A673 (cell line): Measurements from ENCODE around the gene DTYMK. TPM values are rescaled to one million over a fixed set of nuclear protein-coding genes. Genes with fewer than 3 reads are reported as not detected.

ENCODE experiments used
- BruUV-seq: library from RNA; stranded (reverse); fragments of 400-500 nt; replicated peaks from 2 replicates; lab custom pipeline; 2021; lab: Mats Ljungman, UMichigan
- CTCF ChIA-PET: fragments of 300-600 bp; sonication (Branson Sonifier 250); formaldehyde crosslinking; loops from one replicate; lab custom pipeline; 2022; ENCODE audit warnings: antibody characterized with exemption; lab: Charles Lee
- POLR2A ChIA-PET: fragments of 300-600 bp; sonication (Branson Sonifier 250); formaldehyde crosslinking; loops from one replicate; lab custom pipeline; 2022; ENCODE audit warnings: antibody characterized with exemption; ENCODE audit not compliant: low non-redundant PET; lab: Charles Lee
- DNase-seq: peaks from one replicate; pipeline ENCODE4 v3.0.0-alpha.2; 2015; ENCODE audit warnings: low spot score
- H3K27ac ChIP-seq: fragments of 200-600 bp; sonication (generic); 2 replicates; pipeline ENCODE4 v1.5.1; 2016; ENCODE audit warnings: mixed run types, low read depth, mild to moderate bottlenecking, mixed read lengths, antibody characterized with exemption, low read length; ENCODE audit not compliant: poor library complexity, severe bottlenecking
- H3K27me3 ChIP-seq: fragments of 200-600 bp; sonication (generic); replicated peaks from 2 replicates; pipeline ENCODE4 v1.6.1; 2017; ENCODE audit warnings: mixed run types, low read depth, mild to moderate bottlenecking, mixed read lengths, antibody characterized with exemption, low read length; ENCODE audit not compliant: insufficient read depth, poor library complexity
- H3K36me3 ChIP-seq: fragments of 200-600 bp; sonication (generic); 2 replicates; pipeline ENCODE4 v1.6.1; 2016; ENCODE audit warnings: mixed run types, mild to moderate bottlenecking, mixed read lengths, antibody characterized with exemption, low read length; ENCODE audit not compliant: insufficient read depth, poor library complexity, severe bottlenecking
- H3K4me1 ChIP-seq: fragments of 200-600 bp; sonication (generic); 2 replicates; pipeline ENCODE4 v1.6.1; 2017; ENCODE audit warnings: mixed run types, mild to moderate bottlenecking, mixed read lengths, antibody characterized with exemption, low read length; ENCODE audit not compliant: insufficient read depth, poor library complexity, severe bottlenecking
- H3K4me3 ChIP-seq: fragments of 200-600 bp; sonication (generic); 2 replicates; pipeline ENCODE4 v1.5.1; 2016; ENCODE audit warnings: low read depth, mixed run types, mild to moderate bottlenecking, mixed read lengths, low read length; ENCODE audit not compliant: poor library complexity, severe bottlenecking
- H3K9me3 ChIP-seq: fragments of 200-600 bp; sonication (generic); 2 replicates; pipeline ENCODE4 v1.6.1; 2016; ENCODE audit warnings: mixed run types, low read depth, mild to moderate bottlenecking, mixed read lengths, antibody characterized with exemption, low read length; ENCODE audit not compliant: poor library complexity, severe bottlenecking
- EZH2 ChIP-seq: fragments of 200-600 bp; sonication (generic); IDR thresholded peaks from 2 replicates; pipeline ENCODE4 v1.6.1; 2017; ENCODE audit warnings: borderline replicate concordance, low read depth, mild to moderate bottlenecking, mixed read lengths, antibody characterized with exemption, low read length; ENCODE audit not compliant: poor library complexity, severe bottlenecking
- intact Hi-C: fragments of 100-400 bp; cut with micrococcal nuclease; formaldehyde crosslinking; loops from one replicate; pipeline ENCODE4 v1.10.0; 2022; ENCODE audit not compliant: unreplicated experiment
- total RNA-seq: library from RNA; stranded (reverse); gene quantifications from 2 replicates; pipeline ENCODE4 v1.2.3, GENCODE V29; 2021
- TF ChIP-seq, protein P1 (sequence below): fragments of 300-800, 200-600 bp; sonication (generic); conservative IDR thresholded peaks from 2 replicates; pipeline ENCODE4 v1.5.1; 2017; ENCODE audit warnings: low read depth, mild to moderate bottlenecking, antibody characterized with exemption, low read length, moderate library complexity, mixed read lengths

The DTYMK gene
- total RNA-seq, 1 experiment from 2014 or later = 139 TPM

DNA sequence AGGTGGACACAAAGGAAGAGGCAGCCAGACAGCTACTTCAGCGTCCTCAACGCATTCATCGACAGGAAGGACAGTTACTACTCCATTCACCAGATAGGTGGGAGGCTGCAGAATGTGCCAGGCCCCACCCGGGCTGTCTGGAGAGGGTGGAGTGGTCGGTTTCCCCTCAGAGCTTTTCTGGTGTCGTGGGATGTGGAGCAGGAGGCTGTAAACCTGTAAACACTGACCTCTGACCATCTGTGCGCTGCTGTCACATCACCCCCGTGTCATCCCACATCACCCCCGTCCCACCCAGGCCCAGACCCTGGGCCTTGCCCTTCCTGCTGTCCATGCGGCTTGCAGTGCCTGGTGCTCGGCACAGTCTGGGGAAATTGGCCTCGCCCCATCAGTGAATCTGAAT is 32.1 kb downstream of the DTYMK start:
- BruUV-seq = no TSS peak
- peaks cover 53% of the 10 kb centered on the region for H3K36me3 ChIP-seq
- CTCF ChIA-PET = no interaction called here

GRCh38 chr2:241653210-241653750 is 33.3 kb downstream of the DTYMK start:
- BruUV-seq = no TSS peak
- intact Hi-C loops = no loop called here
- Histone ChIP-seq H3K9me3 (no peaks in the 10 kb centered on the region), H3K27me3 (no peaks in the 10 kb centered on the region), H3K36me3 (peaks cover 44% of the 10 kb centered on the region), H3K4me1 (no peaks in the 10 kb centered on the region), H3K4me3 (no peak overlapping the region), H3K27ac (no peak overlapping the region)
- CTCF ChIA-PET = no interaction called here
- POLR2A ChIA-PET = no interaction called here
- no peak for DNase-seq
- TF ChIP-seq, protein P1, sequence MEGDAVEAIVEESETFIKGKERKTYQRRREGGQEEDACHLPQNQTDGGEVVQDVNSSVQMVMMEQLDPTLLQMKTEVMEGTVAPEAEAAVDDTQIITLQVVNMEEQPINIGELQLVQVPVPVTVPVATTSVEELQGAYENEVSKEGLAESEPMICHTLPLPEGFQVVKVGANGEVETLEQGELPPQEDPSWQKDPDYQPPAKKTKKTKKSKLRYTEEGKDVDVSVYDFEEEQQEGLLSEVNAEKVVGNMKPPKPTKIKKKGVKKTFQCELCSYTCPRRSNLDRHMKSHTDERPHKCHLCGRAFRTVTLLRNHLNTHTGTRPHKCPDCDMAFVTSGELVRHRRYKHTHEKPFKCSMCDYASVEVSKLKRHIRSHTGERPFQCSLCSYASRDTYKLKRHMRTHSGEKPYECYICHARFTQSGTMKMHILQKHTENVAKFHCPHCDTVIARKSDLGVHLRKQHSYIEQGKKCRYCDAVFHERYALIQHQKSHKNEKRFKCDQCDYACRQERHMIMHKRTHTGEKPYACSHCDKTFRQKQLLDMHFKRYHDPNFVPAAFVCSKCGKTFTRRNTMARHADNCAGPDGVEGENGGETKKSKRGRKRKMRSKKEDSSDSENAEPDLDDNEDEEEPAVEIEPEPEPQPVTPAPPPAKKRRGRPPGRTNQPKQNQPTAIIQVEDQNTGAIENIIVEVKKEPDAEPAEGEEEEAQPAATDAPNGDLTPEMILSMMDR = no peak
- TF ChIP-seq EZH2 = no peak

More for the DNA sequence above, 32.1 kb downstream of the DTYMK start:
- intact Hi-C loops = no loop called here
- H3K27me3 ChIP-seq = no peaks in the 10 kb centered on the region
- POLR2A ChIA-PET = no interaction called here
- H3K9me3 ChIP-seq = no peaks in the 10 kb centered on the region
- no peaks in the 10 kb centered on the region for H3K4me1 ChIP-seq
- H3K4me3 ChIP-seq = no peak overlapping the region
- no peak overlapping the region for H3K27ac ChIP-seq
- DNase-seq = no peak
- TF ChIP-seq EZH2 = no peak
- TF ChIP-seq, protein P1 = no peak

DNA sequence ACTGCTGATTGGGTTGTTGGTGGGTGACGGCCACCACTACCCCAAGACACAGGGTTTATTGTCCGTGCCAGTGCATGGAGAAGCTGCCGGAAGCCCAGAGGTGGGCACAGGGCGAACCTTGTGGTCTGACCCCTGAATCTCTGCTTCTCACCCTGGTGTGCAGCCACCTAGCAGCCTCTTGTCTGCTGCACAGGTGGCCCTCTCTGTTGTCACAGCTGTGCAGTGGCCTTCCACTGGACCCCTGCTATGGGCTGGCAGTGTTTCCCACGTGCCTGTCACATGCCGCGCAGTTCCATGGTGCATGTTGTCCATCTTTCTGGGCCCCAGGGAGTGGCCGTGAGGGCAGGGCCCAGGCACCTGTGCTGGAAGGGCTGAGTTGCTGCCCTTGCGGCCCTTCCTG is 33.9 kb downstream of the DTYMK start:
- Histone ChIP-seq H3K9me3 (no peaks in the 10 kb centered on the region), H3K27me3 (no peaks in the 10 kb centered on the region), H3K36me3 (peaks cover 44% of the 10 kb centered on the region), H3K27ac (no peak overlapping the region), H3K4me3 (no peak overlapping the region), H3K4me1 (no peaks in the 10 kb centered on the region)
- no TSS peak for BruUV-seq
- no peak for DNase-seq
- intact Hi-C loops = no loop called here
- CTCF ChIA-PET = no interaction called here
- TF ChIP-seq, protein P1 = no peak
- no peak for TF ChIP-seq EZH2
- POLR2A ChIA-PET = no interaction called here
